WI38 (cell line): Measurements from ENCODE around the gene GJB1.
"Not testable (repeated sequence)": the region's sequence is repeated elsewhere in the genome, so short reads cannot be mapped to it uniquely, and the experiment has no call there.

Experiments used
- H3K4me3 ChIP-seq: 2 replicates; pipeline ENCODE4 v1.5.1; 2011; ENCODE audit warnings: low read depth, mild to moderate bottlenecking, control low read depth, low read length
- CTCF ChIP-seq: IDR thresholded peaks from 2 replicates; pipeline ENCODE4 v1.5.1; 2012; ENCODE audit warnings: low read depth, mild to moderate bottlenecking, control low read depth, low read length

GJB1 gene

GRCh38 chrX:71254092-71254963 is 31.3 kb downstream of the GJB1 start, which contains the start of gene ZMYM3:
Gene ZMYM3, minus strand, starts transcription at chrX:71254140. Its CDS starts 885 bp downstream, at chrX:71253255.
- no peak for TF ChIP-seq CTCF

GRCh38 chrX:71256051-71256450 is 33.0 kb downstream of the GJB1 start:
- no peak overlapping the region for H3K4me3 ChIP-seq
- no peak for TF ChIP-seq CTCF

More at GRCh38 chrX:71254092-71254963, 31.3 kb downstream of the GJB1 start, which contains the start of gene ZMYM3:
- peak within 1 kb of the TSS; percentile 74 for H3K4me3 ChIP-seq

GRCh38 chrX:71256856-71257255 is 33.8 kb downstream of the GJB1 start:
- no peak overlapping the region for H3K4me3 ChIP-seq
- no peak for TF ChIP-seq CTCF

GRCh38 chrX:71268624-71269023 is 45.6 kb downstream of the GJB1 start:
- H3K4me3 ChIP-seq = not testable (repeated sequence)

- H3K4me3 ChIP-seq = no peak overlapping the region
- no peak for TF ChIP-seq CTCF
Observed at GRCh38 chrX:71269801-71270395, 46.9 kb downstream of the GJB1 start.

GRCh38 chrX:71272313-71272712 is 49.3 kb downstream of the GJB1 start:
- not testable (repeated sequence) for H3K4me3 ChIP-seq
